GM12864 (cell line): Measurements from ENCODE around the gene NGLY1.
A peak's percentile ranks its signal among the peaks of the same experiment; 100 is the strongest.

Experiments used
- DNase-seq: peaks from one replicate; pipeline ENCODE4 v3.0.0-alpha.2; 2011; ENCODE audit warnings: low read depth
- H3K4me3 ChIP-seq: 2 replicates; pipeline ENCODE4 v1.5.1; 2011; ENCODE audit warnings: mild to moderate bottlenecking, low read depth, low read length, control low read depth
- TF ChIP-seq, protein P1 (sequence below): IDR thresholded peaks from 2 replicates; pipeline ENCODE4 v1.5.1; 2011; ENCODE audit warnings: low read depth, mild to moderate bottlenecking, moderate library complexity, low read length, control low read depth, inconsistent platforms; ENCODE audit errors: missing control alignments

NGLY1 gene

DNA sequence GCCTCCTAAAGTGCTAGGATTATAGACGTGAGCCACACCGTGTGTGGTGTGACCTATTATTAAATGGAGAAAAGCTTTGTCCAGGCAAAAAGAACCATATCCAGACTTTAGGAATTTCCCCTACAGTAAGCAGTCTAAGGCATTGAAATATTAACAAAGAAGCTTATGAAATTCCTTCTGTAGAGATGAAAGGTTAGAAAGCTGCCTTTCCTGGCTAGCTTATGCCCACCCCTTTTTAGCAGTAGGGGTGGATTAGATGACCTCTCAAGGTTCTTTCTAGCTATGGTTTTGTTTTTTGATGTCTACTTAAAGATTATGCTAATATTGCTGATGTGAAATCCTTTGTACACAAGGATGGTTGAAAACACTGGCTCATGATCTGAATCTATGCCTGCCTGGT lies 20.6 kb upstream of the NGLY1 start:
- DNase-seq, result no peak
- TF ChIP-seq, protein P1, sequence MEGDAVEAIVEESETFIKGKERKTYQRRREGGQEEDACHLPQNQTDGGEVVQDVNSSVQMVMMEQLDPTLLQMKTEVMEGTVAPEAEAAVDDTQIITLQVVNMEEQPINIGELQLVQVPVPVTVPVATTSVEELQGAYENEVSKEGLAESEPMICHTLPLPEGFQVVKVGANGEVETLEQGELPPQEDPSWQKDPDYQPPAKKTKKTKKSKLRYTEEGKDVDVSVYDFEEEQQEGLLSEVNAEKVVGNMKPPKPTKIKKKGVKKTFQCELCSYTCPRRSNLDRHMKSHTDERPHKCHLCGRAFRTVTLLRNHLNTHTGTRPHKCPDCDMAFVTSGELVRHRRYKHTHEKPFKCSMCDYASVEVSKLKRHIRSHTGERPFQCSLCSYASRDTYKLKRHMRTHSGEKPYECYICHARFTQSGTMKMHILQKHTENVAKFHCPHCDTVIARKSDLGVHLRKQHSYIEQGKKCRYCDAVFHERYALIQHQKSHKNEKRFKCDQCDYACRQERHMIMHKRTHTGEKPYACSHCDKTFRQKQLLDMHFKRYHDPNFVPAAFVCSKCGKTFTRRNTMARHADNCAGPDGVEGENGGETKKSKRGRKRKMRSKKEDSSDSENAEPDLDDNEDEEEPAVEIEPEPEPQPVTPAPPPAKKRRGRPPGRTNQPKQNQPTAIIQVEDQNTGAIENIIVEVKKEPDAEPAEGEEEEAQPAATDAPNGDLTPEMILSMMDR, result no peak
- H3K4me3 ChIP-seq, result no peak overlapping the region

DNA sequence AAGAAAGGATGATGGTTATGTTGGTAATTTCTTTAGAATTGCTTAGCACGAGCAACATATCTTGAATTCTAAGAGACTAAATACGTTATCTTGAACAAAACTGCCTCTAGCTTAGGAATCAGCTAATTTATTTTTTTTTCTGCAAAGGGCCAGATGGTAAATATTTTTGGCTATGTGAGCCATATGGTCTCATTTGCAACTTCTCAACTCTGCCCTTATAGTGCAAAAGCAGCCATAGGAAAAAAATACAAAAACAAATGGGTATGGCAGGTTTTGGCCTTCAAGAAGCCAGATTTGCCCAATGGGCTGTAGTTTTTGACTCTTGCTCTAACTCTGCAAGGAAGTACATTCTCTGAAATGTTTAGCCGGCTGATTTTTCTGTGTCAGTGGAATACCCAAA lies 18.5 kb upstream of the NGLY1 start:
- no peak overlapping the region for H3K4me3 ChIP-seq
- TF ChIP-seq, protein P1, result no peak
- no peak for DNase-seq

DNA sequence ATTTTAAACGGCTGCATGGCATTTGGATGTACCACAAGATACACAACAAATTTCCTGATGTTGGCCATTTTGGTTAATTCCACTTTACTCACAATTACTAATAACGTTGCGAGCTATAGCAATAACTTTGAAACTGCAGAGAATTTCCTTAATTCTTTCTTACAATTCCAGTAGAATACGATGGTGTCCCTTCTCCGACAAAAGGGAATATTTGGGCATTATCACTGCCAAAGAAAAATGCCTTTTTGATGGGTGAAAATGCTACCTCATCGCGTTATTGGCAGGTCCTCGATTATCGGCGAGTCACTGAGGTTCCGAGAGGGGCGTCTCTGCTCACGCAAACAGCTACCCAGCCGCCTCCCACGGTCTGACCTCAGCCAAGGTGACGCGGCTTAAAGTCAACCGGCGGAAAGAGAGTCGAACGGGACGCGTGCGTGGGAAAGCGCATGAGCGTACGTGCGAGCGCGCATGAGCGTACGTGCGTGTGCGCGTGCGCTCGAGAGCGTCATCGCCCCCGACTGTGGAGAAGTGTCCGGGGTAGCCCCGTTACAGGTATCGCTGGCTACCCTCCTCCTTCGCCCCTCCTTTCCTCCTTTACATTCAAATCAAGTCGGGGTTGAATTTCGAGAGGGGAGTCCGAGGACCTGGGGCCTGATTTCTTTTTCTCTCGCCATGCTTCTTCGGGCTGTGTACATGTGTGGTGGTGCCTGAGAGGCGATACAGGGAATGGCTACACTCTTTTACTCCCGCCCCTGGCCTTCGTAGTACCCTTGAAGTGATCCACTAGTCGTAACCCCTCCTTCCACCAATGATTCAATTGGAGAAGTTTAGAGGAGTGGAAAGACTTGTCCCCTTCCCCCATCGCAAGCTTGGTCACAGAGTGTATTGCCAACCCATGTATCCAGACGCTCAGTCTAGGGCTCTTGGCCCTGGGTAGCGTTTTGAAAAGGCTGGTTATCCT lies 6.6 kb upstream of the NGLY1 start, which contains the start of gene OXSM:
TSS of gene OXSM (plus strand) at position 495 of the 961 bp plus-strand sequence. CDS start 931 bp downstream, outside the sequence.
- H3K4me3 ChIP-seq, result peak within 1 kb of the TSS; percentile 63
- TF ChIP-seq, protein P1, result peak; percentile 8
- peak; percentile 94 for DNase-seq

DNA sequence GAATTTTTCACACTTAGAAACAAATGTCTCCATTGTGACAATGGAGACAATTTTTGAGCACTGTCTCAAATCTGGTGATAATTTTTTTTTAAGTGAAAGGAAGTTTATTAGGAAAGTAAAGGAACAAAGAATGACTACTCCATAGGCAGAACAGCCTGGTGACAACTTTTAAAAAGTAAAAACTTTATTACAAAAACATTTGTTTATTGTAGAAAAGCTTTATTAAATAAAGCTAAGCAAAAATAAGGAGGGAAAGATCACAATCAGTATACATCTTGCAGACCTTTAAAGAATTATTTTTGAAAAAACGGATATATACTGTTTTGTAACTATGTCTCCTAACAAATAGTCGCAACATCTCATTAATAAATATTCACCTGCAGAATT lies 6.0 kb upstream of the NGLY1 start:
- no peak for DNase-seq
- H3K4me3 ChIP-seq, result peak overlapping the region; percentile 63
- TF ChIP-seq, protein P1, result no peak

DNA sequence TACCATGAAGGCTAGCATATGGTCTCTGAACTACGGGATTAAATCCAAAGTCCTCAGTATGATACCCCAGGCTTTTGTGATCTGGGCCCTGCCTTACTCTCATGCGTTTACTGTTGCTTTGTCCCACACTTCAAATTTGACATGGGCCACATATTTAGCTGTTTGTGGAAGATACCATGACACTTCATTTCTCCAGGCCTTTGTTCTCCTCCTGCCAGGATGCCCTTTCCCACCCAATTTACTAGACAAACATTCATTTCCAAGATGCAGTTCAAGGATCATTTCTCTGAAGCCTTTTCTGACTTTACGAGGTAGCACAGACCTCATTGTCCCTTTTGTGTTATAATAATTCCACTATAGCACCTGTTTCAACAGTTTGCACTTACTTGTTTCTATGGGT lies 4.4 kb upstream of the NGLY1 start:
- no peak overlapping the region for H3K4me3 ChIP-seq
- DNase-seq, result no peak
- TF ChIP-seq, protein P1, result no peak

DNA sequence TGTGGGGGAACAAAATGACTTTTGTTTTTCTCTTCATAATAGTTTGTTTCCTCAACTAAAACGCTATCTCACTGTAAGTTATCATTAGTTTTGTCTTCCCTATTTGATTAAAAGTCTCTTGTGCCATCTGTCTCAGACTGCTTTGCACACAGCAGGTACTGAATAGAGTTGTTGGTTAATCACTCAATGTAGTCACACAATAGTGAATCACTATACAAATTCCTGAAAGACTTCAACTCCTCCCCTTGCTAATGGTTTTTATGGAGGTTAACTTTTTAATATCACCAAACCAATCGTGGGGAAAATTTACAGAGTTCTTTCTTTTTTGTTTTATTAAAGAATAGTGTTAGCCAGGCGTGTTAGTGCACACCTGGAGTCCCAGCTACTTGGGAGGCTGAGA lies 2.6 kb upstream of the NGLY1 start:
- H3K4me3 ChIP-seq, result no peak overlapping the region
- TF ChIP-seq, protein P1, result no peak
- no peak for DNase-seq
